ENCODE results near the gene RASGRF1.

Gene RASGRF1

DNA sequence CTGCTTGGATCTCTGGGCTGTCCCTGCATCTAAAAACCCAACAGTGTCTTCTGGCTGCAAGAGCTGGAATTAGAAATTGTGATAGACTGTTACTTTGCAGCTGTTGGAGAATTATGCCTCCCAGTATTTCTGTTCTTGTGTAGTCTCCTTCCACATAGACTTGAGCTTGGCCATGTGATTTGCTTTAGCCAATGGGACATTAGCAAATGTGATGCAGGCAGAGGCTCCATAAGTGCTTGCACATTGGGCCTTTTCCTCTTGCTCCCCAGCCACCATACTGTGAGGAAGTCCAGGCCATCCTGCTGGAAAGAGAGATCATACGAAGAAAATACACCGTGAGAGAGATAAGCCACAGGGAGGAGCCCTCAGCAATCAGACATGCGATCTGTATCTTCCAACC is 33.8 kb upstream of the RASGRF1 start:
- TF ChIP-seq, protein P1, sequence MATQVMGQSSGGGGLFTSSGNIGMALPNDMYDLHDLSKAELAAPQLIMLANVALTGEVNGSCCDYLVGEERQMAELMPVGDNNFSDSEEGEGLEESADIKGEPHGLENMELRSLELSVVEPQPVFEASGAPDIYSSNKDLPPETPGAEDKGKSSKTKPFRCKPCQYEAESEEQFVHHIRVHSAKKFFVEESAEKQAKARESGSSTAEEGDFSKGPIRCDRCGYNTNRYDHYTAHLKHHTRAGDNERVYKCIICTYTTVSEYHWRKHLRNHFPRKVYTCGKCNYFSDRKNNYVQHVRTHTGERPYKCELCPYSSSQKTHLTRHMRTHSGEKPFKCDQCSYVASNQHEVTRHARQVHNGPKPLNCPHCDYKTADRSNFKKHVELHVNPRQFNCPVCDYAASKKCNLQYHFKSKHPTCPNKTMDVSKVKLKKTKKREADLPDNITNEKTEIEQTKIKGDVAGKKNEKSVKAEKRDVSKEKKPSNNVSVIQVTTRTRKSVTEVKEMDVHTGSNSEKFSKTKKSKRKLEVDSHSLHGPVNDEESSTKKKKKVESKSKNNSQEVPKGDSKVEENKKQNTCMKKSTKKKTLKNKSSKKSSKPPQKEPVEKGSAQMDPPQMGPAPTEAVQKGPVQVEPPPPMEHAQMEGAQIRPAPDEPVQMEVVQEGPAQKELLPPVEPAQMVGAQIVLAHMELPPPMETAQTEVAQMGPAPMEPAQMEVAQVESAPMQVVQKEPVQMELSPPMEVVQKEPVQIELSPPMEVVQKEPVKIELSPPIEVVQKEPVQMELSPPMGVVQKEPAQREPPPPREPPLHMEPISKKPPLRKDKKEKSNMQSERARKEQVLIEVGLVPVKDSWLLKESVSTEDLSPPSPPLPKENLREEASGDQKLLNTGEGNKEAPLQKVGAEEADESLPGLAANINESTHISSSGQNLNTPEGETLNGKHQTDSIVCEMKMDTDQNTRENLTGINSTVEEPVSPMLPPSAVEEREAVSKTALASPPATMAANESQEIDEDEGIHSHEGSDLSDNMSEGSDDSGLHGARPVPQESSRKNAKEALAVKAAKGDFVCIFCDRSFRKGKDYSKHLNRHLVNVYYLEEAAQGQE (IDR thresholded peaks at IDR 0.05; ENCODE audit: low read depth): no peak
- no peak for TF ChIP-seq FOXM1 (IDR thresholded peaks at IDR 0.05; ENCODE audit: borderline replicate concordance, low read depth)
- TF ChIP-seq TEAD4 (IDR thresholded peaks at IDR 0.05): no peak
- TF ChIP-seq CEBPB (IDR thresholded peaks at IDR 0.05): no peak
- no peak for TF ChIP-seq CREB1 (IDR thresholded peaks at IDR 0.05; ENCODE audit: low read depth)
- TF ChIP-seq RAD21 (IDR thresholded peaks at IDR 0.05; ENCODE audit: low read depth): no peak
- TF ChIP-seq, protein P2, sequence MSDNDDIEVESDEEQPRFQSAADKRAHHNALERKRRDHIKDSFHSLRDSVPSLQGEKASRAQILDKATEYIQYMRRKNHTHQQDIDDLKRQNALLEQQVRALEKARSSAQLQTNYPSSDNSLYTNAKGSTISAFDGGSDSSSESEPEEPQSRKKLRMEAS (IDR thresholded peaks at IDR 0.05): no peak
- TF ChIP-seq EP300 (IDR thresholded peaks at IDR 0.05; ENCODE audit: borderline replicate concordance): no peak

DNA sequence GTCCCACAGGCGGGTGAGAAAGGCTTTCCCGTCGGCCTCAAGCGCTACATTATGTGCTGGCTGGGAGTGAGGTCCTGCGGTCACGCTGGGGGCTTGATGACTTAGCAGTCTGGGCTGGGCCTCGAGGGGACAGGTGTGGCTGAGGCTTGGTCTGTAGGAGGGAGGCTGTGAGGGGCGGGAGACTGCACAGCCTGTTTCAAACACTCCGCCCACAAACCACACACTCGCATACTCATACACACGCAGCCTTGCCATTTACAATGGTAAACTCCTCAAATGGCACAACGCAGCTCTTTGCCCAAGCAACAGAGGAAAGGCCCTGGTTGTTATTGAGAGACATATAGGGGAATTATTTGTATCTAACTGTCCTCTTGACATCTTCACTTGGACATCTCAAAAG is 32.4 kb upstream of the RASGRF1 start:
- TF ChIP-seq, protein P3, sequence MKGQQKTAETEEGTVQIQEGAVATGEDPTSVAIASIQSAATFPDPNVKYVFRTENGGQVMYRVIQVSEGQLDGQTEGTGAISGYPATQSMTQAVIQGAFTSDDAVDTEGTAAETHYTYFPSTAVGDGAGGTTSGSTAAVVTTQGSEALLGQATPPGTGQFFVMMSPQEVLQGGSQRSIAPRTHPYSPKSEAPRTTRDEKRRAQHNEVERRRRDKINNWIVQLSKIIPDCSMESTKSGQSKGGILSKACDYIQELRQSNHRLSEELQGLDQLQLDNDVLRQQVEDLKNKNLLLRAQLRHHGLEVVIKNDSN (IDR thresholded peaks at IDR 0.05): no peak
- TF ChIP-seq, protein P2 (IDR thresholded peaks at IDR 0.05): no peak
- TF ChIP-seq ZBTB7A (IDR thresholded peaks at IDR 0.05; ENCODE audit: low read depth) (no peak), EGR1 (IDR thresholded peaks at IDR 0.05) (no peak), RAD21 (IDR thresholded peaks at IDR 0.05; ENCODE audit: low read depth) (no peak), TAF1 (IDR thresholded peaks at IDR 0.05; ENCODE audit: low read depth) (no peak), CREB1 (IDR thresholded peaks at IDR 0.05; ENCODE audit: low read depth) (no peak), EP300 (IDR thresholded peaks at IDR 0.05; ENCODE audit: borderline replicate concordance) (no peak), CEBPB (IDR thresholded peaks at IDR 0.05) (no peak), TEAD4 (IDR thresholded peaks at IDR 0.05) (no peak), YY1 (IDR thresholded peaks at IDR 0.05; ENCODE audit: low read depth) (no peak), FOXM1 (IDR thresholded peaks at IDR 0.05; ENCODE audit: borderline replicate concordance, low read depth) (no peak), TCF12 (IDR thresholded peaks at IDR 0.05; ENCODE audit: low read depth) (no peak), NFIC (IDR thresholded peaks at IDR 0.05) (no peak)
- TF ChIP-seq, protein P1 (IDR thresholded peaks at IDR 0.05; ENCODE audit: low read depth): no peak

DNA sequence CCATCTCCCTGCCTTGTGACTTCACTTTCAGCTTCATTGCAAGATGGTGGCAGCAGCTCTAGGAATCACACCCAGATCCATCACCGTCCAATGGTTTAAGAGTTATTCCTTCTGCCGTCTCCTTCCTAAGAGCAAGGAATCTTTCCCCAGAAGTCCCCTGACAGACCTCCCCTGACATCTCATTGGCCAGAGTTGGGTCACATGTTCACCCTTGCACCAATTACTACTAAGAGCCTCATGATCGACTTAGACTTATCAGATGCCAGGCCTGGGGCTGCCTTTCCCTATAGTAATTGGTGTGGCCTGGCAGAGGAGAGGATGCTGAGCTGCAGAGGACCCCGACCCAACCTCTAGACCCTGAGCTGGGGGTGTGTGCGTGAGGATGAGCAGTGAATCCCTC is 31.8 kb upstream of the RASGRF1 start:
- no peak for TF ChIP-seq TEAD4 (IDR thresholded peaks at IDR 0.05)

DNA sequence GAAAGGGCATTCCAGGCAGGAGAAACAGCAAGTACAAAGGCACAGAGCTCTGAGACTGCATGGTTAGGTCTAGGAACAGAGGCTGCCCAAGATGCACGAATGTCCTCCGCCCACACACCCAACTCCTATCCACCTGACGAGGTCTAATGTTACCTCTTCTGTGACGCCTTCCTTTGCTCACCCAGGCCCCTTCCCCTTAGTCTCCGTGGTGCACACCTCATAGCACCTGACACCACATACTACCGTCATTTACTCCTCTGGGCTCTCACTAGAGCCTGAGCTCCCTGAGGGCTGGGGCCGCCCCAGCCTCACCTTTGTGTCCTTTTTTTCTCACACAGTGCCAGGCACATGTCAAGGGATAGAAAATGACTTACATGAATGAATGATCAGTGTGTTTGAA is 31.0 kb upstream of the RASGRF1 start:
- no peak for TF ChIP-seq TCF12 (IDR thresholded peaks at IDR 0.05; ENCODE audit: low read depth)

DNA sequence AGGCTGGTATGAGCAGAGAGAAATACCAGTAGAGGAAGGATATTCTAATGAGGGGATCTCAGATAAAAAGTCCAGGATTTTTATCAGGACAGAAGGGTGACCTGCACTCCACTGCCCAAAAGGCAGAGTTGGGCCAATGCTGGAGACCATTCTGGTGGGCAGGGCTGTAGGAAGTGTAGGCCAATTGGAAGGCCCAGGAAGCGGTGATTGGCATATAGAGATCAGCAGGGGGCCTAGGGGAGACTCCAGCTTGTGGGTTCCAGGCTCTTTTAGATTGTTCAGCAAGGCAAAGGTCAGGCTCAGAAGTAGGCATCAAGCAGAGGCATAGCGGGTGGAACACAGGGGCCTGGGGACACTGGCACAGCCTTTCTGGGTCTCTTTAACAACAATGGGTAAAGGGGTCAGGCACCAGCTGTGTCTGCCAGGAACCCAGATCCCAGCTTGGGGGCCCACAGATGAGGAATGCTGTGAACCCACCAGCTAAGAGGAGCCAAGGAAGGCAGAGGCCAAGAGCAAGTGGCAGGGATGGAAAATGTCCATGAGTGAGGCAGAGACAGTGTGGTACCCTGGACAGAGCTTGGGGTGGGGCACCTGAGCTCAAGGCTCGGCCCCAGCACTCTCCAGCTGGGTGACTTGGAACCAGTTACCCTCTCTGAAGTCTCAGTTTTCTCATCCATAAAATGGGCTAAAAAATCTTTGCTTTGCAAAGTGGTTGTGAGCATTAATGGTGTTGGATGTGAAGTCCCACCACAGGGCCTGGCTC is 27.0 kb upstream of the RASGRF1 start:
- TF ChIP-seq TEAD4 (IDR thresholded peaks at IDR 0.05) (no peak), EGR1 (IDR thresholded peaks at IDR 0.05) (no peak)
- TF ChIP-seq, protein P1 (IDR thresholded peaks at IDR 0.05; ENCODE audit: low read depth): peak; percentile 74

DNA sequence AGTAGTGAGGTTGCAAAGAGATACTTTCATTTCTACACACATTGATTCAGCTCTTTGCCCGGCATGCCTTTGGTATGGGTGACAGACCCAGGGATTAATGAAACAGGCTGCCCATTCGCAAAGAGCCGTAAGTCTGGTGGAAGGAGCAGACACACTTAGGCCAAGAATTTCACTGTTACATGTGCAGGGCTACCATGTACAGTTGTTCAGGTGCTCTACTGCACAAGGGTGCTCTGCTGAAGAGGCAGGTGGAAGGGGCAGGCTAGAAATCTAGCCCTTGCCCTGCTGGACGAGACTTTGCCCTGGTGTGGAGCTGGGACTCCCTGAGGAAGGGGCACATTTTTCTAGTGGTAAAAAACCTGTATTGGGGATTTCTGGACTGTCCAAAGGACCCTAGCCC is 26.2 kb upstream of the RASGRF1 start:
- TF ChIP-seq CREB1 (IDR thresholded peaks at IDR 0.05; ENCODE audit: low read depth) (no peak), EGR1 (IDR thresholded peaks at IDR 0.05) (no peak), FOXM1 (IDR thresholded peaks at IDR 0.05; ENCODE audit: borderline replicate concordance, low read depth) (no peak), RAD21 (IDR thresholded peaks at IDR 0.05; ENCODE audit: low read depth) (no peak), YY1 (IDR thresholded peaks at IDR 0.05; ENCODE audit: low read depth) (no peak), NFIC (IDR thresholded peaks at IDR 0.05) (no peak), TCF12 (IDR thresholded peaks at IDR 0.05; ENCODE audit: low read depth) (no peak), EP300 (IDR thresholded peaks at IDR 0.05; ENCODE audit: borderline replicate concordance) (no peak), ZBTB7A (IDR thresholded peaks at IDR 0.05; ENCODE audit: low read depth) (no peak), TEAD4 (IDR thresholded peaks at IDR 0.05) (no peak), TAF1 (IDR thresholded peaks at IDR 0.05; ENCODE audit: low read depth) (no peak), CEBPB (IDR thresholded peaks at IDR 0.05) (no peak)
- TF ChIP-seq, protein P1 (IDR thresholded peaks at IDR 0.05; ENCODE audit: low read depth): no peak
- TF ChIP-seq, protein P3 (IDR thresholded peaks at IDR 0.05): no peak
